T-helper 1 cell (primary cell): ENCODE data around the gene CENPB.
"Not testable (repeated sequence)": the region's sequence is repeated elsewhere in the genome, so short reads cannot be mapped to it uniquely, and the experiment has no call there.

Experiments
- DNase-seq, 5 donors: peaks; one replicate each; pipeline ENCODE4 v3.0.0-alpha.2; 2012 to 2020

CENPB gene

DNA sequence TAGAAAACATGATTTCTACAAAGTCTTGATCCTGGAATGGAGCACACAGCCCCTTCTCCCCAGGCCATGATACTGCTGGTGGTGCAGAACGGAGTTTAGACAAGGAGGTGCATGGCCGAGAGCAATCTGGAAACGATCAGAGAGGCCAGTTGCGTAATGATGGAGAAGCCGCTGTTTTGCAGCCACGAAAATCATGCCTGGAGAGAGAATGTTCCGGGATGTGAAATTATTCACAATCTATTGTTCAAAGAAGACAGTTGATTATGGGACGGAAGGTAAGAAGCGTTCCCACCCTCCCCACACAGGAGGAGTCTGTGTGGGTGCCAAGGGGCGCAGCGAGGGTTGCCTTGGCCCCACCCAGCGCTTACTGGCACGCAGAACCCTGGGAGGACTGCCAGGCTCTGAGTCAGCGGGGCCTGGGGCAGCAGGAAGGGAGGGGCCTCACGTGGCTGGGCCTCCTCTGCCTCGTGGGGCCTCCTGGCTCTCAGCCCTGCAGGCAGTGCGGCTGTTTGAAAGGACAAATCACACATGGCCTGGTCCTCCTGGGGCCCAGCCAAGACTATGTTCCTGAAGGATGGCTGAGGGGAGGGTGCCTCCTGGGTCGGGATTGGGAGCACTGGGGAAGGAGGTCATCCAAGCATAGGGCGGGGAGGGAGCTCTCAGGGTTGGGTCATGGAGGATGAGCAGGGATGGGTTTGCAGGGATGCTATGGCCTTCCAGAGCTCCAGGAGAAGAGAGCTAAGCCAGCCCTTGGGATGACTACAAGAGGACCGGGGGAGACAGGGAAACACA, 25.1 kb upstream of the CENPB start:
- DNase-seq, result peak; percentile 80 to 96 (median 87)

GRCh38 chr20:3808544-3808943, 22.0 kb upstream of the CENPB start:
- DNase-seq, result no peak

DNA sequence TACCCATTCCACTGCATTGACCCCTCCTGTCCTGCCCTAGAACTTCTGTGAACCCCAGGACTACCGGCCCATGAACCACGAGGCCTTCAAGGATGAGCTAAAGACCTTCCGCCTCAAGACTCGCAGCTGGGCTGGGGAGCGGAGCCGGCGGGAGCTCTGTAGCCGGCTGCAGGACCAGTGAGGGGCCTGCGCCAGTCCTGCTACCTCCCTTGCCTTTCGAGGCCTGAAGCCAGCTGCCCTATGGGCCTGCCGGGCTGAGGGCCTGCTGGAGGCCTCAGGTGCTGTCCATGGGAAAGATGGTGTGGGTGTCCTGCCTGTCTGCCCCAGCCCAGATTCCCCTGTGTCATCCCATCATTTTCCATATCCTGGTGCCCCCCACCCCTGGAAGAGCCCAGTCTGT, 18.2 kb upstream of the CENPB start:
- DNase-seq, result no peak

DNA sequence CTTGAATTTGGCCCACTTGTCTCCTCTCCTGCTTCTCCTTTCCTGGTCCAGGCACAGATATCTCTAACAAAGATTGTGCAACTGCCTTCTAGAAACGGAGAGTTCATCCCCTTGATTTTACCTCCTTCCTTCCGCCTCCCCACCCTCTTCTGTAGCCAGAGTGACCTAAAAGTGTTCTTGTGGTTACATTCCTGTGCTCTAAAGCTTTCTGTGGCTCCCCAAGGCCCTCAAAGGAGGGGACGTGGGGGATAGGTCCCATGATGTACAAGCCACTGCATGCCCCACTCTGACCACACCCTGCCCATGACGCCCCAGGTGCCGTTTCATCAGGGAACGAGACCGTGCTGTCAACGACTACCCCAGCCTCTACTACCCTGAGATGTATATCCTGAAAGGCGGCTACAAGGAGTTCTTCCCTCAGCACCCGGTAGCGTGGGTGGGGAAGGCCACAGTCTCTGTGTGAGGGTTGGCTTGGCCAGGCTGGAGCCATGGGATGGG, 17.8 kb upstream of the CENPB start:
- DNase-seq, result no peak

DNA sequence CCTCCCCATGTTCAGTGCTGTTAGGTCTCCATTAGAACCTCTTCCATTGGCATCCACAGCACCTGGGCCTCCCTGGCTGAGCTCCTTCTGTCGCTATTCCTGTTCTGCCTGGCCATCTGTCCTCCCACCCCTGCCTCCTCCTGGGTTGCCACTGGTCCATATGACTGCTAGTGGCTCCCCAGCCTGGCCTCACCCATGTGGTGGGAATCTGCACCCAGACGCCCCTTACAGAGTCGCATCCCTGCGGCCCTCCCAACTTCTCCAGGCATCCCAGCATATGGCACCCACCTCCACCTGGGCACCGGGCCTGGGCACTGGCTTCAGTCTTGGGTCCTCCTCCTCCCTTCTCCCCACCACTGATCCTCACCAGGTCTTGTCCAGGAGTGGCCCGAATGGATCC, 17.3 kb upstream of the CENPB start:
- no peak for DNase-seq

- DNase-seq, result no peak
These were observed 16.7 kb upstream of the CENPB start for GRCh38 chr20:3803289-3803688.

DNA sequence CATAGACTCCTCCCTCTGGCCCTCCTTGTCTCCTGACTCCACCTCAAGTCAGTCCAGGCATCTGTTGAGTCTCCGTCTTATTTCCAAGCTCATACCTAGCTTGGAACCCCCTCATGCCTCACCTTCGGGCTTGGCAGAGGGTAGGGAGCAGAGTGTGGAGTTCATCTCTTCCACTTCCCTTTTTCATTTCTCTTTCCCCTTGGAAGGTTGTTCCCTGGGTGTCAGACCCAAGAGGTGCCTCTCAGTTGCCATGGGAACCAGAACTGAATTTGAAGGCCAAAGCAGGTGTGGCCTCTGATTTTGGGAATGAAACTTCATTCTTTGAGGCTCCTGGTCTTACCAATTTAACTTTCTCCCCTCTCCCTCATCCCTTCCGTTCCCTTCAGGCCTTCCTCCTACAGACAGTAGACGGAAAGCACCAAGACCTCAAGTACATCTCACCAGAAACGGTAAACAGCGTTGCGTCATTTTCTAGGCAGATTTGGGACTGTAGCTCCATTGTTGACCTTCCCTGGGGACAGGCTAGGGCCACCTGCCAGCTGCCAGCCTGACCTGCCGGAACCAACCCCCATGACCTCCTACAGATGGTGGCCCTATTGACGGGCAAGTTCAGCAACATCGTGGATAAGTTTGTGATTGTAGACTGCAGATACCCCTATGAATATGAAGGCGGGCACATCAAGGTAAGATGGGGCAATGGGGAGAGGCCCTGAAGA, 16.1 kb upstream of the CENPB start:
- no peak for DNase-seq

- DNase-seq, result no peak
These were observed 15.3 kb upstream of the CENPB start for GRCh38 chr20:3801846-3802245.

DNA sequence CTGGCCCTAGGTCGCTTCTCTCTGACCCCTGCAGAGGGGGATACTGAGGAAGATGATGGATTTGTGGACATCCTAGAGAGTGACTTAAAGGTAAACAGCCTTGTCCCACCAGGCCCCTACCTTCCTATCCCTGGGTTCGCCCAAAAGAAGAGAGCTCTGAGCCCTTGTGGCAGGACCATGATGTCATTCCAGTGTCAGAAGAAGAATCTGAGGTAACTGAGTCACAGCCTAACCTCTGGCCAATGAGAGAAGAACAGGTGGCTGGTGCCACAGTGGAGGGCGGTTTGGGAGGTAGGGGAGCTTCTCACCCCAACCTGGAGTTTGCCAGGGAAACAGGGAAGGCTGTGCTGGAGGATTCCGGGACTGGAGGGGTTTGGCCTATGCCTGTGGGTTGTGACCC, 14.8 kb upstream of the CENPB start:
- DNase-seq, result no peak

GRCh38 chr20:3800878-3801260, 14.3 kb upstream of the CENPB start:
- DNase-seq, result no peak

GRCh38 chr20:3800256-3800877, 13.8 kb upstream of the CENPB start:
- DNase-seq, result no peak

DNA sequence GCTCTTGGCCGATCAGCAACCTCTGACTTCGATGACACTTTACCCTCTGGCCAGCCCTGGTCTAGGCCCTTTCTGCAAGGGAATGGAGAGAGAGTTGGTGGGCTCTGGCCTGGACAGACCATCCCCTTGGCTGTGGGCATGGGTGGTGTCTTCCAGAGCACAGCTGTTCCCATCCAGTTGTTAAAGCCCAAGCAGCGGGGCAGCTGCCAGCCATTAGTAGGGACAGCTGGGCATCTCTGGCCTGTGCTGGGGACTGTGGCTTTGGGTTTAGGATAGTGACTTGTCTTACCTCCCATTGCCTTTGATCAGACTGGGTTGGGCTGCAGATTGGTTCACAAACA, 12.3 kb upstream of the CENPB start:
- DNase-seq, result no peak

GRCh38 chr20:3798373-3798768, 11.8 kb upstream of the CENPB start:
- DNase-seq, result no peak

- DNase-seq, result peak in 1 of 5 donors; percentile 69
These were observed 11.2 kb upstream of the CENPB start for GRCh38 chr20:3797592-3798372.

DNA sequence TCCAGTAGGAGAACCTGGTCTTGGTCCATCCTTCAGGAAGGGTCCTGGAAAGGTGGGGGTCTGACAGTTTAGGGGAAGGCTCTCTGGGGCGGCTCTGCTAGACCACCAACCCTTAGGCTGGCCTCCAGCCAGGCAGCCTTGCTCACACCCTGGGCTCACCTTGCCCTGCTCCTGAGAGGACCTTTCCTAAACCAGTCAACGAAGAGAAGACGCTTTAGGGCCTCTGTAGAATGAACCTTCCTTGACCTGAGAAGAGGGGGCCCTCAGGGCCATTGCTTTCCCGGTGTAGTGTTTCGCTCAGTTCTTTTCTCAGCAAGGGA, 10.6 kb upstream of the CENPB start:
- DNase-seq, result no peak

DNA sequence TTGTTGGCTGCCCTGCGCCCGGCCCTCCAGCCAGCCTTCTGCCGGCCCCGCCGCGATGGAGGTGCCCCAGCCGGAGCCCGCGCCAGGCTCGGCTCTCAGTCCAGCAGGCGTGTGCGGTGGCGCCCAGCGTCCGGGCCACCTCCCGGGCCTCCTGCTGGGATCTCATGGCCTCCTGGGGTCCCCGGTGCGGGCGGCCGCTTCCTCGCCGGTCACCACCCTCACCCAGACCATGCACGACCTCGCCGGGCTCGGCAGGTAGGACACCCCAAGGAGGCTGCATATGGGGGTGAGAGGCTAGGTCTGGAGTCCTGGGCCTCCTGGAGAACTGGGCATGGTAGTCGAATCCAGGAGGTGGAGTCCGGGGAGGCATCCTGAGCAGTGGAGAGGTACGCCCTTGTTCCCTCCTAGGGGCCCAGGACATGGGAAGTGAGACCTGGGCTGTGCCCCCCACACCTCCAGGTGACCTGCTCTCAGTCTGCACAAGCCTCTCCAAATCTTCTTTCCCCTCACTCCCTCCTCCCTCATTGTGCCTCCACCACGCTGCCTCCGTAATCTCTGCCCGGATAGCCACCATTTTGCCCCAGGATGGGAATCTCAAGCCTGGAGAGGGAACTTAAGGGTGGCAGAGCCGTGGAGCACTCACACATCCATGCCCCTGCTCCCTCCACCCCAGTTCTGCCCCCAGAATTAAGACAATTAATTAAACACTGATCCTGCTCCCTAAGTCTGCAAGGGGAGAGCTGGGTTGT, 10.1 kb upstream of the CENPB start:
- peak in 1 of 5 donors; percentile 38 for DNase-seq

GRCh38 chr20:3795511-3796468, 9.2 kb upstream of the CENPB start, which contains the start of gene CDC25B:
Gene CDC25B, plus strand, starts transcription at chr20:3796310. Its CDS starts 222 bp downstream, at chr20:3796532.
- peak; percentile 80 to 91 (median 86) for DNase-seq

- DNase-seq, result no peak
These were observed 8.3 kb upstream of the CENPB start for GRCh38 chr20:3794701-3795420.

- DNase-seq, result not testable (repeated sequence)
These were observed 7.6 kb upstream of the CENPB start for GRCh38 chr20:3794168-3794567.

GRCh38 chr20:3789201-3789600, 2.7 kb upstream of the CENPB start:
- not testable (repeated sequence) for DNase-seq
